Muscle of leg (tissue), 11 donors: ENCODE results near the gene EML6. TPM values are rescaled to one million over a fixed set of nuclear protein-coding genes. Genes with fewer than 3 reads are reported as not detected.
"Not testable (repeated sequence)": the region's sequence is repeated elsewhere in the genome, so short reads cannot be mapped to it uniquely, and the experiment has no call there.

Experiments used
- DNase-seq: peaks from one replicate; pipeline ENCODE4 v3.0.0; 2013
- H3K27ac ChIP-seq: one replicate; pipeline ENCODE4 v1.5.1; 2013; ENCODE audit warnings: mild to moderate bottlenecking, low read length, control low read depth
- H3K27me3 ChIP-seq: one replicate; pipeline ENCODE4 v1.6.1; 2013; ENCODE audit warnings: low read length; ENCODE audit not compliant: control insufficient read depth, insufficient read depth
- H3K36me3 ChIP-seq: one replicate; pipeline ENCODE4 v1.6.1; 2013; ENCODE audit warnings: low read length; ENCODE audit not compliant: control insufficient read depth, insufficient read depth
- H3K4me1 ChIP-seq: one replicate; pipeline ENCODE4 v1.6.1; 2013; ENCODE audit warnings: low read length; ENCODE audit not compliant: control insufficient read depth, insufficient read depth
- H3K4me3 ChIP-seq: one replicate; pipeline ENCODE4 v1.5.1; 2013; ENCODE audit warnings: low read length, control low read depth
- H3K9me3 ChIP-seq: replicated peaks from 2 replicates; pipeline ENCODE4 v1.6.1; 2013; ENCODE audit warnings: low read depth, low read length; ENCODE audit not compliant: control insufficient read depth
- WGBS: methylation state at CpG from one replicate; pipeline ENCODE4 v1.1.5; 2013; ENCODE audit warnings: missing lambda C conversion rate; ENCODE audit not compliant: insufficient coverage; 5-methylcytosine and 5-hydroxymethylcytosine counted together
- polyA plus RNA-seq, 8 donors: library from polyadenylated mRNA; unstranded; fragments of 120-200 nt; gene quantifications; one replicate each; pipeline versions ENCODE4 v1.2.1 to v1.2.3, GENCODE V29; 2013; ENCODE audit warnings: inconsistent platforms in 1 of 8, low replicate concordance in 1 of 8; ENCODE audit not compliant: insufficient read length in 8 of 8, insufficient read depth in 1 of 8
- total RNA-seq: library from RNA; stranded (reverse); fragments of 120-200 nt; gene quantifications from one replicate; pipeline ENCODE4 v1.2.4, GENCODE V29; 2013

The EML6 gene
- total and polyA plus RNA-seq, 9 donors: 11.2 to 32.1 (median 18.8) TPM

DNA sequence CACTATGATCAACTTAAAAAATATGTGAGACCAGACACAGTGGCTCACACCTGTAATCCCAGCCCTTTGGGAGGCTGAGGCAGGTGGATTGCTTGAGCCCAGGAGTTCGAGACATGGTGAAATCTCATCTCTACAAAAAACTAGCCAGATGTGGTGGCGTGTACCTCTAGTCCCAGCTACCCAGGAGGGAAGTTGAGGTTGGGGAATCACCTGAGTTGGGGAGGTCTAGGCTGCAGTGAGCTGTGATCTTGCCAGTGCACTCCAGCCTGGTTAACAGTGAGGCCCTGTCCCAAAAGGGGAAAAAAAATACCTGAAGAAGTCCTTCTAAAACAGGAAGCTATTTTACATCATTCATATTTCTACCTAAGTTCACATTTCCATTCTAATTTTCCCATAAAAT lies 144.0 kb downstream of the EML6 start:
- DNase-seq: no peak
- no peak overlapping the region for H3K27ac ChIP-seq
- WGBS: no CpG with 5 or more reads among the region's 2 CpGs

DNA sequence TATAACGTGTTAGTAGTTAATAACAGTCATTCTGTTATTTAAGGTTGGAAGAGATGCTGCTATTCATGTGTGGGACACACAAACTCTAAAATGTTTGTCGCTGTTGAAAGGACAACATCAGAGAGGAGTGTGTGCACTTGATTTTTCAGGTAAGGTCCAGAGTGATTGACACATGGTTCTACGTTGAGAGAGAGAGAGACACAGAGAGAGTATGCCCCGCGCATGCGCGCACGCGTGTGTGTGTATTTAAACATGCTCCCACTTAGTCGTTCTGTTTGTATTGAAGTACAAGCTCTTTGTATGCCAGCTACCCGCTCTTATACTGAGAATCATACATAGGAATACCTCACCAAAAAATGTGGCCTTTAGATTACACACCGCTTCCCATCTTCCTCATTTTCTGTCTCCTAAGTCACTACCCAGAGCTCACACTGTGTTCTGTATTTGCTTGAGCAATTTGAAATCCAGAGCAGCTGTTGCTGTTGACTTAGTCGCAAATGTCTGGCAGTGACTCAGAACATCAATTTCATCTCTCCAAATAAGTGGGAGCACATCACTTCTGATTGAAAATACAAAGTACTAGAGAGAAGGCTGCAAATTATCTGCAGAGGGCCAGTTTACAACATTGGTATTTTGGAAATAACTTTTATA lies 148.1 kb downstream of the EML6 start:
- 85% methylated on average over 5 of the region's 13 CpGs for WGBS
- H3K36me3 ChIP-seq: no peaks in the 10 kb centered on the region
- no peak overlapping the region for H3K4me3 ChIP-seq
- H3K9me3 ChIP-seq: no peaks in the 10 kb centered on the region
- no peaks in the 10 kb centered on the region for H3K27me3 ChIP-seq
- peaks cover 17% of the 10 kb centered on the region for H3K4me1 ChIP-seq
- peak overlapping the region; percentile 78 for H3K27ac ChIP-seq
- peak; percentile 74 for DNase-seq

More for the DNA sequence above, 144.0 kb downstream of the EML6 start:
- Histone ChIP-seq H3K36me3 (no peaks in the 10 kb centered on the region), H3K9me3 (no peaks in the 10 kb centered on the region), H3K4me1 (peaks cover 14% of the 10 kb centered on the region), H3K27me3 (no peaks in the 10 kb centered on the region), H3K4me3 (no peak overlapping the region)

DNA sequence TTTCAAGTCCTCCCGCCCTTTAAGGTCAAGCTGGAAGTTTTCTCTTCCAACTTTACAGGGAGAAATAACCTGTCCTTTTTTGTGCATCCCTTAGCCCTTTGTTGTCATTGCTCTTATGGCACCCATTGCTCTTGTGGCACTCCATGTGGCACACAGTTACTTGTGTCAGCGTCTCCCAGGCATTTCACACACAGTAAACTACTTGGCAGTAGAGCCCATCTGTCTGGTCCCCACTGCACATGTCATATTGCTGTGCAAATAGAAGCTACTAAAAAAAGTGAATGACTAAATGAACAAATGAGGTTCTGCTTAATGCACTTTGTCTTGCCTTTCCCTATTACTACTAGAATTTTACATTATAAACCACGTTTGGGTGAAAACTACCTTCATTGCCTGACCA lies 149.3 kb downstream of the EML6 start:
- Histone ChIP-seq H3K27me3 (no peaks in the 10 kb centered on the region), H3K27ac (peak overlapping the region; percentile 79), H3K4me1 (peaks cover 17% of the 10 kb centered on the region), H3K36me3 (no peaks in the 10 kb centered on the region), H3K9me3 (no peaks in the 10 kb centered on the region), H3K4me3 (no peak overlapping the region)
- WGBS: 86% methylated on average over 1 of the region's 3 CpGs
- DNase-seq: peak; percentile 36

DNA sequence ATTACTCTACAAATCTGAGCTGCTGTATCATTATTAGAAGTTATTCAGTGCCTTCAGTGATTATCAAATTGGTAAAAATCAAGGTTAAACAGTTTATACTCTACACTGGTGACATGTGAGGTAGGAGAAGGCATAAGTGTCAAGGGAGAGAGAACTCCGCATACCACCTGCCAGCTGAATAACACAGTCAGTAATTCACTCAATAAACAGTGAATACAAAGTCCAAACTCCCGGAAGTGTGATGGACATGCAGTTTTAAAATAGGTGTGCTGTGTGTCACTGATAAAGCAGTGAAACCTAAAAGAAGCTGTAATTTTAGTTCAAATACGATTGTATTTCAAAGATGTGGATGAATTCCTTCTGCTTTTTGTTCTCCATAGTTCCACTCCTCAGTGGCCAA lies 149.8 kb downstream of the EML6 start:
- Histone ChIP-seq H3K4me1 (peaks cover 19% of the 10 kb centered on the region), H3K27ac (peak overlapping the region; percentile 79)
- WGBS: no CpG with 5 or more reads among the region's 3 CpGs
- not testable (repeated sequence) for H3K36me3 ChIP-seq, H3K9me3 ChIP-seq, H3K4me3 ChIP-seq, H3K27me3 ChIP-seq, DNase-seq

DNA sequence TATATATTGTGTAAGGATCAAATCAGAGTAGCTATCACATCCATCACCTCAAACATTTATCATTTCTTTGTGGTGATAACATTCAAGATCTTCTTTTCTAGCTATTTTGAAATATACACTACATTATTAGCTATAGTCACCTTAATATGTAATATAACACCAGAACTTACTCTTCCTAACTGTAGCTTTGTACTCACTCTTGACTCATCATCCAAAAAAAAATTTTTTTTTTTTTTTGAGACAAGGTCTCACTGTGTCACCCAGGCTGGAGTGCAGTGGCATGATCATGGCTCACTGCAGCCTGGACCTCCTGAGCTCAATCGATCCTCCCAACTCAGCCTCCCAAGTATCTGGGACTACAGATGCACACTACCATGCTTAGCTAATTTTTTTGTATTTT lies 153.3 kb downstream of the EML6 start:
- H3K36me3 ChIP-seq: no peaks in the 10 kb centered on the region
- H3K9me3 ChIP-seq: no peaks in the 10 kb centered on the region
- no peak overlapping the region for H3K4me3 ChIP-seq
- no peak for DNase-seq
- H3K27me3 ChIP-seq: no peaks in the 10 kb centered on the region
- peaks cover 16% of the 10 kb centered on the region for H3K4me1 ChIP-seq
- no CpG with 5 or more reads among the region's 1 CpG for WGBS
- no peak overlapping the region for H3K27ac ChIP-seq

DNA sequence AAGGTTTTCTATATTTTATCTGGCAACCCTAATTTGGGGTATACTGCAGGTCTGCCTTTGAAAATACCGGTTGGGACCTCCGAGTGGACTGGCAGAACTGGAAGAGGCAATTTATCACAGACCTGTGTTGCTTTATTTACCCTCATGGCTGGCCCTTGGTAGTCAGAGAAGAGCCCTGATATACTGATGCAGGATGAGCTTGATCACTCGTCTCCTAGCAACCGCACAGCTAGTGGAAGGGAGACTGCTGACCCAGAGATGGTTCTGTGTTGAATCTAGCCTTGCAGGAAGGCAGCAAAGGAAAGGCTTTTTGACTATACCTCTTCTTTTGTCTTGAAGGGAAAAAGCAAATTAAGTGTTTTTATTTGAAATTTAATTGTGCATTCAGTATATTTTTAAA lies 154.7 kb downstream of the EML6 start:
- Histone ChIP-seq H3K27me3 (no peaks in the 10 kb centered on the region), H3K9me3 (no peaks in the 10 kb centered on the region), H3K4me3 (no peak overlapping the region), H3K27ac (no peak overlapping the region), H3K4me1 (peaks cover 12% of the 10 kb centered on the region), H3K36me3 (no peaks in the 10 kb centered on the region)
- WGBS: 71% methylated on average over 4 of the region's 4 CpGs
- no peak for DNase-seq

DNA sequence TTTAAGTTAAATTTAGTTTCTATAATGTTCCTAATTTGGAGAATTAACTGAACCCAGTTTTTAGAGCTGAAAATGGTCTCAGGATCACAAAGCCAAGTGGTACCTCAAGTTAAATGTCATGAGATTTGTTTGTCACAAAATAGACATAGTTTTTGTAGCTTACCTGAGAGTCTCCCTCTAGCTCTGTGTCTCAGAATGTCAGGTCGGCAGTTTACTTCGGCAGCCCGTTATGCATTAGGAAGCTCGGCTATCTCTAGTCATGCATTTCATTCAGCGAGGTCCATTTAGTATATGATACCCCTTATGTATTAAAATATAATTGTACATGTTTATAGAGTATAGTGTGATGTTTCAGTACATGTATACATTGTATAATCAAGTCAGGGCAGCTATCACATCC lies 155.6 kb downstream of the EML6 start:
- no peaks in the 10 kb centered on the region for H3K27me3 ChIP-seq
- peak overlapping the region; percentile 74 for H3K27ac ChIP-seq
- H3K4me1 ChIP-seq: peaks cover 12% of the 10 kb centered on the region
- WGBS: no CpG with 5 or more reads among the region's 5 CpGs
- no peak overlapping the region for H3K4me3 ChIP-seq
- no peaks in the 10 kb centered on the region for H3K36me3 ChIP-seq
- no peak for DNase-seq
- no peaks in the 10 kb centered on the region for H3K9me3 ChIP-seq

DNA sequence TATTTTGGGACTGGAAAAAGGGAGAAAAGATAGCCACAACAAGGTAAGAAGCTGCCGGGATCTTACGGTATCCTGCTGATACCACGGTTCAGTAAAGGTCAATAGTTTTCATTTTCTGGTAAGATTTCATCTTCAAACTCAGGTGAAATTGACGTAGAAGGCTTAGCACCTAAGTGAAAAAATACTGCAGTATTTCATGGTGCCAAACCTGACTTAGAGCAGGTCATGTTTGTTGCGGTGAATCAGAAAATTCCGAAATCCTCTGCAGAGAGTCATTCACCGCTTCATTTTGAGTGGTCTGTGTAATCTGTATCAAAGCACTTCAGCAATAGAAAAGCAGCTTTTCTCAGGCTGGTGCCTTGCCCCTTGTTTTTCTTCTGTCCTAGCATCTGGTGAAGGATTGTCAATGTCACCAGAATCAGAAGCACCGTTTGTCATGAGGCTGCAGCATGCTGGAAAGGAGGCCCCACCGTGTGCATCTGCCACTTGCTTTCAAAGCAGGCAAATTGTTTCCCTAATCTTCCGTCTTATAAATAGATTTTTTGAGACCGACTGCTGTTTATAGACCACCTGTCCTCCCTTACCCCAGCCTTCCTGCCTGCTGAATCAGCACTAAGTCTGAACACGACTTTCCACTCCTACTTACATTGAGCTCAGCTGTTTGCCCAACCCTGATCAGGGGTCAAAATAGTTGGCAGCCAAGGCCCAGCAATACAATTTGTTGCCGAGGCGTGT lies 156.3 kb downstream of the EML6 start:
- H3K9me3 ChIP-seq: no peaks in the 10 kb centered on the region
- peak overlapping the region; percentile 88 for H3K27ac ChIP-seq
- H3K36me3 ChIP-seq: no peaks in the 10 kb centered on the region
- H3K4me1 ChIP-seq: peaks cover 12% of the 10 kb centered on the region
- H3K4me3 ChIP-seq: no peak overlapping the region
- WGBS: 52% methylated on average over 10 of the region's 14 CpGs
- no peaks in the 10 kb centered on the region for H3K27me3 ChIP-seq
- peak; percentile 86 for DNase-seq

DNA sequence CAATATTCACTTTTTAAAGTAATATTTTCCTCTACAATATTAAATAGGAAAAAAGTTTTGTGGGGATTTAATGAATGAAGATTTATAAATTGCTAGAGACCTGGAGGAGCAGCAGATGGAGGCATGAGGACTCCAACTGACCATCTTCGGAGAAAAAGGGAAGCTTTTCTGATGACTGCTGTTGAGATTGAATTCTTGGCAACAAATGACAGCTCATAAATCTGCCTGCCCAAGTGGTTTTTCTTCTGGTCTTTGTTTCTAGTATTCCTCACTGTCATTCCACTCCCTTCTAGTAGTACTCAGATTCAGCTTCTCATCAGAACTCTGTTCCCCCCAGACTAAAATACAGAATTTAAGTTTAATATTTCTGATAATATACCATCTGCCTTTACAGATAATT lies 157.0 kb downstream of the EML6 start:
- peak overlapping the region; percentile 88 for H3K27ac ChIP-seq
- no peaks in the 10 kb centered on the region for H3K9me3 ChIP-seq
- H3K27me3 ChIP-seq: no peaks in the 10 kb centered on the region
- peak; percentile 52 for DNase-seq
- no peak overlapping the region for H3K4me3 ChIP-seq
- H3K4me1 ChIP-seq: peaks cover 12% of the 10 kb centered on the region
- H3K36me3 ChIP-seq: no peaks in the 10 kb centered on the region
- WGBS: 17% methylated on average over 1 of the region's 1 CpG

DNA sequence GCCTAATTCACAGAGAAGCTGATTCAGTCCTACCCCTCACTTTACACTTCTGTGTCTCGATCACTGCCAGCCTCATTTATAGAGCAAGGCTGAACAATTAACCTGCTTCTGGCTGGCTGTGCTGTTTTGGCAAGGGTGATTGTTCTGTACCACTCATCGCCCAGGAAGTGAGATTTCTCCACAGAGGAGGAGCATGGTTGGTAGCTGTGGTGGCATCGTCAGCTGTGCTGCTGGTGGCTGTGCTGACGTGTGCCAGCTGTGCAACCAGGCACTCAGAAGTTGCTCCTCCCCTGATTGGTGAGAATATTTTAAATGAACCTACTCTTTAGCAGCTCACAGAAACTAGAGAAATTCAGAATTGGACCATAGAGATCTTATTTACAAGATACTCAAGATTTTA lies 158.3 kb downstream of the EML6 start:
- Histone ChIP-seq H3K36me3 (no peaks in the 10 kb centered on the region), H3K4me3 (no peak overlapping the region), H3K9me3 (no peaks in the 10 kb centered on the region), H3K27ac (peak overlapping the region; percentile 88), H3K4me1 (peaks cover 12% of the 10 kb centered on the region), H3K27me3 (no peaks in the 10 kb centered on the region)
- WGBS: 100% methylated on average over 1 of the region's 4 CpGs
- DNase-seq: no peak
